HEK293 (cell line): ENCODE results near the gene PHGDH.

Experiments
- CTCF ChIA-PET: fragments of 350-600 bp; formaldehyde crosslinking; extraction: SDS; loops from one replicate; lab custom pipeline; 2021; ENCODE audit warnings: antibody characterized with exemption; lab: Yijun Ruan, JAX
- POLR2A ChIA-PET: fragments of 300-600 bp; formaldehyde crosslinking; extraction: SDS; loops from one replicate; lab custom pipeline; 2020; ENCODE audit warnings: antibody characterized with exemption, inconsistent platforms; lab: Yijun Ruan, JAX
- H3K27ac ChIP-seq: fragments of 200-500 bp; sonication (Bioruptor generic); 2 replicates; pipeline ENCODE4 v1.5.1; 2014; ENCODE audit warnings: low read depth, low read length, control low read depth, inconsistent platforms; ENCODE audit errors: extremely low read depth
- H3K36me3 ChIP-seq, 2 experiments: fragments of 200-500 bp in 1 of 2; sonication (Bioruptor generic) in 1 of 2; 1 replicate in 1 of 2; 2 replicates in 1 of 2; pipeline ENCODE4 v1.5.1; 2014 to 2017; ENCODE audit warnings: inconsistent platforms in 2 of 2, low read length in 2 of 2; ENCODE audit not compliant: control insufficient read depth in 2 of 2, insufficient read depth in 1 of 2
- H3K4me1 ChIP-seq: fragments of 200-500 bp; sonication (Bioruptor generic); 2 replicates; pipeline ENCODE4 v1.5.1; 2014; ENCODE audit warnings: mild to moderate bottlenecking, low read length, inconsistent platforms; ENCODE audit not compliant: control insufficient read depth, insufficient read depth
- H3K4me3 ChIP-seq: 2 replicates; pipeline ENCODE4 v1.5.1; 2011; ENCODE audit warnings: low read depth, mild to moderate bottlenecking, control low read depth, low read length, moderate library complexity
- H3K9me3 ChIP-seq: fragments of 200-500 bp; sonication (Bioruptor generic); 2 replicates; pipeline ENCODE4 v1.5.1; 2014; ENCODE audit warnings: low read depth, low read length, inconsistent platforms; ENCODE audit not compliant: control insufficient read depth, insufficient read depth
- GFI1B ChIP-seq: fragments of 450-650 bp; formaldehyde crosslinking; IDR thresholded peaks from 2 replicates; pipeline ENCODE4 v1.5.1; 2016; ENCODE audit warnings: missing biosample characterization, missing genetic modification characterization
- GLI4 ChIP-seq: fragments of 450-650 bp; formaldehyde crosslinking; IDR thresholded peaks from 2 replicates; pipeline ENCODE4 v1.5.1; 2016; ENCODE audit warnings: missing biosample characterization, missing genetic modification characterization
- HOXC10 ChIP-seq: sonication (generic); formaldehyde crosslinking; IDR thresholded peaks from 2 replicates; pipeline ENCODE4 v1.8.1; 2023; ENCODE audit warnings: mild to moderate bottlenecking, missing genetic modification reagents
- KLF7 ChIP-seq: fragments of 450-650 bp; formaldehyde crosslinking; IDR thresholded peaks from 2 replicates; pipeline ENCODE4 v1.5.1; 2016; ENCODE audit warnings: missing biosample characterization, missing genetic modification characterization, borderline replicate concordance
- PRDM1 ChIP-seq: fragments of 450-650 bp; formaldehyde crosslinking; IDR thresholded peaks from 2 replicates; pipeline ENCODE4; 2016; ENCODE audit warnings: missing biosample characterization, missing genetic modification characterization
- SP3 ChIP-seq: fragments of 450-650 bp; formaldehyde crosslinking; IDR thresholded peaks from 2 replicates; pipeline ENCODE4 v1.5.1; 2016; ENCODE audit warnings: missing biosample characterization, missing genetic modification characterization
- TCF7L2 ChIP-seq: IDR thresholded peaks from 2 replicates; pipeline ENCODE4 v1.6.1; 2011; ENCODE audit warnings: low read depth, mild to moderate bottlenecking, inconsistent platforms, low read length, moderate library complexity, borderline replicate concordance
- ZIC2 ChIP-seq: fragments of 450-650 bp; formaldehyde crosslinking; IDR thresholded peaks from 2 replicates; pipeline ENCODE4 v1.5.1; 2016; ENCODE audit warnings: missing biosample characterization, missing genetic modification characterization
- ZNF133 ChIP-seq: fragments of 450-650 bp; formaldehyde crosslinking; IDR thresholded peaks from 2 replicates; pipeline ENCODE4 v1.5.1; 2016; ENCODE audit warnings: missing biosample characterization, missing genetic modification characterization
- ZNF214 ChIP-seq: fragments of 450-650 bp; formaldehyde crosslinking; IDR thresholded peaks from 2 replicates; pipeline ENCODE4 v1.5.1; 2017; ENCODE audit warnings: missing biosample characterization, mild to moderate bottlenecking, missing genetic modification characterization, borderline replicate concordance
- ZNF302 ChIP-seq: fragments of 450-650 bp; formaldehyde crosslinking; IDR thresholded peaks from 2 replicates; pipeline ENCODE4 v1.5.1; 2016; ENCODE audit warnings: missing biosample characterization, missing genetic modification characterization, low read depth
- ZNF48 ChIP-seq: fragments of 450-650 bp; formaldehyde crosslinking; IDR thresholded peaks from 2 replicates; pipeline ENCODE4 v1.5.1; 2016; ENCODE audit warnings: missing biosample characterization, missing genetic modification characterization
- ZNF510 ChIP-seq: fragments of 450-650 bp; formaldehyde crosslinking; IDR thresholded peaks from 2 replicates; pipeline ENCODE4 v1.5.1; 2018; ENCODE audit warnings: mild to moderate bottlenecking, missing genetic modification characterization, missing biosample characterization; ENCODE audit not compliant: insufficient replicate concordance
- ZNF623 ChIP-seq: fragments of 450-650 bp; formaldehyde crosslinking; IDR thresholded peaks from 2 replicates; pipeline ENCODE4 v1.5.1; 2016; ENCODE audit warnings: missing biosample characterization, missing genetic modification characterization
- ZNF654 ChIP-seq: fragments of 450-650 bp; formaldehyde crosslinking; IDR thresholded peaks from 2 replicates; pipeline ENCODE4 v1.5.1; 2016; ENCODE audit warnings: low read depth, missing biosample characterization, missing genetic modification characterization
- ZXDB ChIP-seq: fragments of 450-650 bp; formaldehyde crosslinking; IDR thresholded peaks from 2 replicates; pipeline ENCODE4 v1.5.1; 2016; ENCODE audit warnings: missing biosample characterization, missing genetic modification characterization
- TF ChIP-seq, protein P1 (sequence below): fragments of 450-650 bp; formaldehyde crosslinking; IDR thresholded peaks from 2 replicates; pipeline ENCODE4 v1.5.1; 2016; ENCODE audit warnings: missing biosample characterization, missing genetic modification characterization
- TF ChIP-seq, protein P2 (sequence below): fragments of 450-650 bp; formaldehyde crosslinking; IDR thresholded peaks from 2 replicates; pipeline ENCODE4 v1.5.1; 2016; ENCODE audit warnings: missing biosample characterization, missing genetic modification characterization
- TF ChIP-seq, protein P3 (sequence below): fragments of 450-650 bp; formaldehyde crosslinking; IDR thresholded peaks from 2 replicates; pipeline ENCODE4 v1.5.1; 2016; ENCODE audit warnings: missing biosample characterization, missing genetic modification characterization
- TF ChIP-seq, protein P4 (sequence below): fragments of 450-650 bp; formaldehyde crosslinking; IDR thresholded peaks from 2 replicates; pipeline ENCODE4 v1.5.1; 2016; ENCODE audit warnings: missing biosample characterization, missing genetic modification characterization

Gene PHGDH

DNA sequence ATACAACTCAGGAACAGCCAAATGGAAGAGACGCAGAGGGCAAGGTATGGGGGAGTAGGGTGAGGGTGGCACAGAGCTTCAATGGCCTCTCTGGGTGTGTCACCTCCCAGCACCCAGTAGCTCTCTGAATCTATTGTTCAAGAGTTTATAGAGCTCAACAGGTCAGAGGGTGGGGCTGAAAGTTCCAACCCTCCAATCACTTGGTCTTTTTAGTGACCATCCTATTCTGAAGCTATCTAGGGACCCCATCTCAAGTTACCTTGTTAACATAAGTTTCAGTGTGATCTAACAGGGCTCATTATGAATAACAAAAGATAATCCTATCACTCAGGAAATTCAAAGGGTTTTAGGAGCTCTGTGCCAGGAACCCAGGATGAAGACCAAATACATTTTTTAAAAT is 32.5 kb upstream of the PHGDH start (continued):
- TF ChIP-seq, protein P1, sequence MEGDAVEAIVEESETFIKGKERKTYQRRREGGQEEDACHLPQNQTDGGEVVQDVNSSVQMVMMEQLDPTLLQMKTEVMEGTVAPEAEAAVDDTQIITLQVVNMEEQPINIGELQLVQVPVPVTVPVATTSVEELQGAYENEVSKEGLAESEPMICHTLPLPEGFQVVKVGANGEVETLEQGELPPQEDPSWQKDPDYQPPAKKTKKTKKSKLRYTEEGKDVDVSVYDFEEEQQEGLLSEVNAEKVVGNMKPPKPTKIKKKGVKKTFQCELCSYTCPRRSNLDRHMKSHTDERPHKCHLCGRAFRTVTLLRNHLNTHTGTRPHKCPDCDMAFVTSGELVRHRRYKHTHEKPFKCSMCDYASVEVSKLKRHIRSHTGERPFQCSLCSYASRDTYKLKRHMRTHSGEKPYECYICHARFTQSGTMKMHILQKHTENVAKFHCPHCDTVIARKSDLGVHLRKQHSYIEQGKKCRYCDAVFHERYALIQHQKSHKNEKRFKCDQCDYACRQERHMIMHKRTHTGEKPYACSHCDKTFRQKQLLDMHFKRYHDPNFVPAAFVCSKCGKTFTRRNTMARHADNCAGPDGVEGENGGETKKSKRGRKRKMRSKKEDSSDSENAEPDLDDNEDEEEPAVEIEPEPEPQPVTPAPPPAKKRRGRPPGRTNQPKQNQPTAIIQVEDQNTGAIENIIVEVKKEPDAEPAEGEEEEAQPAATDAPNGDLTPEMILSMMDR (tag by site-specific recombination) = no peak
- TF ChIP-seq HOXC10 (CRISPR knock-in tag) = no peak
- TF ChIP-seq, protein P2, sequence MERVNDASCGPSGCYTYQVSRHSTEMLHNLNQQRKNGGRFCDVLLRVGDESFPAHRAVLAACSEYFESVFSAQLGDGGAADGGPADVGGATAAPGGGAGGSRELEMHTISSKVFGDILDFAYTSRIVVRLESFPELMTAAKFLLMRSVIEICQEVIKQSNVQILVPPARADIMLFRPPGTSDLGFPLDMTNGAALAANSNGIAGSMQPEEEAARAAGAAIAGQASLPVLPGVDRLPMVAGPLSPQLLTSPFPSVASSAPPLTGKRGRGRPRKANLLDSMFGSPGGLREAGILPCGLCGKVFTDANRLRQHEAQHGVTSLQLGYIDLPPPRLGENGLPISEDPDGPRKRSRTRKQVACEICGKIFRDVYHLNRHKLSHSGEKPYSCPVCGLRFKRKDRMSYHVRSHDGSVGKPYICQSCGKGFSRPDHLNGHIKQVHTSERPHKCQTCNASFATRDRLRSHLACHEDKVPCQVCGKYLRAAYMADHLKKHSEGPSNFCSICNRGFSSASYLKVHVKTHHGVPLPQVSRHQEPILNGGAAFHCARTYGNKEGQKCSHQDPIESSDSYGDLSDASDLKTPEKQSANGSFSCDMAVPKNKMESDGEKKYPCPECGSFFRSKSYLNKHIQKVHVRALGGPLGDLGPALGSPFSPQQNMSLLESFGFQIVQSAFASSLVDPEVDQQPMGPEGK = no peak
- TF ChIP-seq ZNF623 (tag by site-specific recombination) = no peak

DNA sequence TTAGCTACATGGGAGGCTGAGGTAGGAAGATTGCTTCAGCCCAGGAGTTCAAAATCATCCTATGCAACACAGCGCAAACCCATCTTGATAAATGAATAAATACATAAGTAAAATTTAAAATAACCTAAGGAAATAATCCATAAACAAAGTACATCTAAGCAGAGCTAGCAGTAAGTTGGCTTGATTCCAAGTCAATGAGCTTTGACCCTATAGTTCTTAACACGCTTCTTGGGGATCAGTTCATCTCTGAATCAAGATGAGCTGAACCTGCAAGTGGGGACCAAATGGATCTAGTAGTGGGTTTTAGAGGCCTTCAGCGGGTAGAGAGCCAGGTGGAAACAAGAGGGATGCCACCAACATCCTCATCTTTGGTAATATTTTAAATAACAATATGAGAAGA is 31.5 kb upstream of the PHGDH start:
- no peaks in the 10 kb centered on the region; the same call in 1 of the 2 replicates for H3K4me1 ChIP-seq
- H3K4me3 ChIP-seq = no peak overlapping the region
- POLR2A ChIA-PET = interaction anchor here (2.1 kb wide), 1 partner anchor 32 kb away, joined by 10 read pairs; the partner anchor contains the start of gene PHGDH
- CTCF ChIA-PET = interaction anchor here (0.6 kb wide), 1 partner anchor 17 kb away, joined by 3 read pairs; no protein-coding TSS in a partner anchor
- no peaks in the 10 kb centered on the region for H3K36me3 ChIP-seq
- no peak overlapping the region for H3K27ac ChIP-seq
- TF ChIP-seq ZXDB (tag by site-specific recombination) (no peak), ZNF654 (tag by site-specific recombination) (no peak), PRDM1 (tag by site-specific recombination) (no peak), TCF7L2 (no peak), ZNF48 (tag by site-specific recombination) (no peak), GLI4 (no peak), ZNF214 (no peak), ZNF510 (tag by site-specific recombination) (no peak), GFI1B (tag by site-specific recombination) (no peak), KLF7 (tag by site-specific recombination) (no peak), ZNF302 (tag by site-specific recombination) (no peak), ZNF133 (tag by site-specific recombination) (no peak), SP3 (tag by site-specific recombination) (no peak), ZIC2 (tag by site-specific recombination) (no peak)
- TF ChIP-seq, protein P3, sequence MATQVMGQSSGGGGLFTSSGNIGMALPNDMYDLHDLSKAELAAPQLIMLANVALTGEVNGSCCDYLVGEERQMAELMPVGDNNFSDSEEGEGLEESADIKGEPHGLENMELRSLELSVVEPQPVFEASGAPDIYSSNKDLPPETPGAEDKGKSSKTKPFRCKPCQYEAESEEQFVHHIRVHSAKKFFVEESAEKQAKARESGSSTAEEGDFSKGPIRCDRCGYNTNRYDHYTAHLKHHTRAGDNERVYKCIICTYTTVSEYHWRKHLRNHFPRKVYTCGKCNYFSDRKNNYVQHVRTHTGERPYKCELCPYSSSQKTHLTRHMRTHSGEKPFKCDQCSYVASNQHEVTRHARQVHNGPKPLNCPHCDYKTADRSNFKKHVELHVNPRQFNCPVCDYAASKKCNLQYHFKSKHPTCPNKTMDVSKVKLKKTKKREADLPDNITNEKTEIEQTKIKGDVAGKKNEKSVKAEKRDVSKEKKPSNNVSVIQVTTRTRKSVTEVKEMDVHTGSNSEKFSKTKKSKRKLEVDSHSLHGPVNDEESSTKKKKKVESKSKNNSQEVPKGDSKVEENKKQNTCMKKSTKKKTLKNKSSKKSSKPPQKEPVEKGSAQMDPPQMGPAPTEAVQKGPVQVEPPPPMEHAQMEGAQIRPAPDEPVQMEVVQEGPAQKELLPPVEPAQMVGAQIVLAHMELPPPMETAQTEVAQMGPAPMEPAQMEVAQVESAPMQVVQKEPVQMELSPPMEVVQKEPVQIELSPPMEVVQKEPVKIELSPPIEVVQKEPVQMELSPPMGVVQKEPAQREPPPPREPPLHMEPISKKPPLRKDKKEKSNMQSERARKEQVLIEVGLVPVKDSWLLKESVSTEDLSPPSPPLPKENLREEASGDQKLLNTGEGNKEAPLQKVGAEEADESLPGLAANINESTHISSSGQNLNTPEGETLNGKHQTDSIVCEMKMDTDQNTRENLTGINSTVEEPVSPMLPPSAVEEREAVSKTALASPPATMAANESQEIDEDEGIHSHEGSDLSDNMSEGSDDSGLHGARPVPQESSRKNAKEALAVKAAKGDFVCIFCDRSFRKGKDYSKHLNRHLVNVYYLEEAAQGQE (tag by site-specific recombination) = no peak
- TF ChIP-seq, protein P4, sequence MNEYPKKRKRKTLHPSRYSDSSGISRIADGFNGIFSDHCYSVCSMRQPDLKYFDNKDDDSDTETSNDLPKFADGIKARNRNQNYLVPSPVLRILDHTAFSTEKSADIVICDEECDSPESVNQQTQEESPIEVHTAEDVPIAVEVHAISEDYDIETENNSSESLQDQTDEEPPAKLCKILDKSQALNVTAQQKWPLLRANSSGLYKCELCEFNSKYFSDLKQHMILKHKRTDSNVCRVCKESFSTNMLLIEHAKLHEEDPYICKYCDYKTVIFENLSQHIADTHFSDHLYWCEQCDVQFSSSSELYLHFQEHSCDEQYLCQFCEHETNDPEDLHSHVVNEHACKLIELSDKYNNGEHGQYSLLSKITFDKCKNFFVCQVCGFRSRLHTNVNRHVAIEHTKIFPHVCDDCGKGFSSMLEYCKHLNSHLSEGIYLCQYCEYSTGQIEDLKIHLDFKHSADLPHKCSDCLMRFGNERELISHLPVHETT (tag by site-specific recombination) = no peak
- no peaks in the 10 kb centered on the region for H3K9me3 ChIP-seq
